Progenitor cell of endocrine pancreas (in vitro differentiated cells): Measurements from ENCODE around the gene SPRED2. TPM values are rescaled to one million over a fixed set of nuclear protein-coding genes. Genes with fewer than 3 reads are reported as not detected.
A peak's percentile ranks its signal among the peaks of the same experiment; 100 is the strongest.

ENCODE experiments used
- DNase-seq: peaks from one replicate; pipeline ENCODE4 v3.0.0; 2021; ENCODE audit warnings: low spot score; ENCODE audit not compliant: unreplicated experiment
- H3K27ac Mint-ChIP-seq: 2 replicates; pipeline ENCODE4 v1.8.0; 2021; ENCODE audit warnings: mild to moderate bottlenecking, moderate library complexity, mixed read lengths
- H3K27me3 Mint-ChIP-seq: 2 replicates; pipeline ENCODE4 v1.8.0; 2021; ENCODE audit warnings: mixed read lengths
- H3K36me3 Mint-ChIP-seq: 2 replicates; pipeline ENCODE4 v1.8.0; 2022; ENCODE audit warnings: mixed read lengths; ENCODE audit not compliant: insufficient read depth
- H3K4me1 Mint-ChIP-seq: 2 replicates; pipeline ENCODE4 v1.8.0; 2021; ENCODE audit warnings: low read depth, mixed read lengths
- H3K4me3 Mint-ChIP-seq: 2 replicates; pipeline ENCODE4 v1.8.0; 2021; ENCODE audit warnings: low read depth, mild to moderate bottlenecking, moderate library complexity, mixed read lengths
- H3K9me3 Mint-ChIP-seq: 2 replicates; pipeline ENCODE4 v1.8.0; 2021; ENCODE audit warnings: low read depth, mixed read lengths
- CTCF ChIP-seq: fragments of 200-600 bp; sonication (generic); IDR thresholded peaks from one replicate; pipeline ENCODE4 v1.5.0; 2021; ENCODE audit warnings: antibody characterized with exemption, mild to moderate bottlenecking; ENCODE audit not compliant: unreplicated experiment
- total RNA-seq: library from RNA; stranded (reverse); gene quantifications from 2 replicates; pipeline ENCODE4 v1.2.1, GENCODE V29; 2021

SPRED2 gene
- total RNA-seq, 1 donor from 2014 or later: 38.6 TPM

- no peak for DNase-seq
- Mint-ChIP-seq H3K36me3 (no peaks in the 10 kb centered on the region), H3K27ac (peak overlapping the region; percentile 53), H3K4me3 (no peak overlapping the region), H3K4me1 (peaks cover 24% of the 10 kb centered on the region), H3K27me3 (no peaks in the 10 kb centered on the region), H3K9me3 (no peaks in the 10 kb centered on the region)
- no peak for TF ChIP-seq CTCF
These were observed 45.4 kb downstream of the SPRED2 start for GRCh38 chr2:65386989-65387388.

GRCh38 chr2:65386344-65386743, 46.1 kb downstream of the SPRED2 start:
- Mint-ChIP-seq H3K27me3 (no peaks in the 10 kb centered on the region), H3K4me3 (no peak overlapping the region), H3K9me3 (no peaks in the 10 kb centered on the region), H3K27ac (no peak overlapping the region), H3K4me1 (peaks cover 25% of the 10 kb centered on the region), H3K36me3 (no peaks in the 10 kb centered on the region)
- TF ChIP-seq CTCF: no peak
- no peak for DNase-seq

- TF ChIP-seq CTCF: no peak
- H3K27me3 Mint-ChIP-seq: no peaks in the 10 kb centered on the region
- no peak overlapping the region for H3K27ac Mint-ChIP-seq
- H3K4me1 Mint-ChIP-seq: peaks cover 20% of the 10 kb centered on the region
- H3K9me3 Mint-ChIP-seq: no peaks in the 10 kb centered on the region
- H3K4me3 Mint-ChIP-seq: no peak overlapping the region
- H3K36me3 Mint-ChIP-seq: peaks cover 1% of the 10 kb centered on the region
- DNase-seq: no peak
These were observed 48.6 kb downstream of the SPRED2 start for GRCh38 chr2:65383541-65384488.

GRCh38 chr2:65382776-65383357, 49.5 kb downstream of the SPRED2 start:
- DNase-seq: no peak
- Mint-ChIP-seq H3K27me3 (no peaks in the 10 kb centered on the region), H3K4me3 (no peak overlapping the region), H3K36me3 (peaks cover 1% of the 10 kb centered on the region), H3K27ac (peak overlapping the region; percentile 39), H3K4me1 (peaks cover 26% of the 10 kb centered on the region), H3K9me3 (no peaks in the 10 kb centered on the region)
- TF ChIP-seq CTCF: no peak

DNA sequence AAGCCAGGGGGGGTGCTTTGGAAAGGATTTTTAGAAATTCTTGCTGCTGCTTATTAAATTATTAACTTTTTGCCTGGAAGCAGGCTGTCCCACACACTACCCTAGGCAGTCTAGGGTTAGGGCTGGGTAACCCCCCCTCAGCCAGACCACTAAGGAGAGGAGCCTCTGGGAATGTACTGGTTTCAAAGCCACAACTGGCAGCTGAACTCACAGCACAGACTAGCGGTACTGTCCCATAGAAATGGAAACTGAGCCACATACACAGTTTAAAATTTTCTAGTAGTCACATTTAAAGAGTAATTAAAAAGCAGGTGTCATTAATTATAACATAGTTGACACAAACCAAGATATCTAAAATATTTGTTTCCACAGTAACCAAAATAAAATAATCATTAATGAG, 50.1 kb downstream of the SPRED2 start:
- Mint-ChIP-seq H3K4me3 (no peak overlapping the region), H3K9me3 (no peaks in the 10 kb centered on the region), H3K27ac (peak overlapping the region; percentile 77), H3K4me1 (peaks cover 28% of the 10 kb centered on the region), H3K27me3 (no peaks in the 10 kb centered on the region), H3K36me3 (peaks cover 1% of the 10 kb centered on the region)
- no peak for DNase-seq
- no peak for TF ChIP-seq CTCF
